ENCODE results near the gene ATP2B1. TPM values are rescaled to one million over a fixed set of nuclear protein-coding genes. Genes with fewer than 3 reads are reported as not detected.

ATP2B1 gene
- total RNA-seq, 4 donors from 2014 or later: 31.8 to 97.3 (median 74.5) TPM

GRCh38 chr12:89559753-89560152 is 148.9 kb downstream of the ATP2B1 start:
- H3K4me3 ChIP-seq: no peak overlapping the region
- H3K9me3 ChIP-seq: no peaks in the 10 kb centered on the region
- 86% methylated on average over 10 of the region's 10 CpGs for WGBS
- TF ChIP-seq, protein P1, sequence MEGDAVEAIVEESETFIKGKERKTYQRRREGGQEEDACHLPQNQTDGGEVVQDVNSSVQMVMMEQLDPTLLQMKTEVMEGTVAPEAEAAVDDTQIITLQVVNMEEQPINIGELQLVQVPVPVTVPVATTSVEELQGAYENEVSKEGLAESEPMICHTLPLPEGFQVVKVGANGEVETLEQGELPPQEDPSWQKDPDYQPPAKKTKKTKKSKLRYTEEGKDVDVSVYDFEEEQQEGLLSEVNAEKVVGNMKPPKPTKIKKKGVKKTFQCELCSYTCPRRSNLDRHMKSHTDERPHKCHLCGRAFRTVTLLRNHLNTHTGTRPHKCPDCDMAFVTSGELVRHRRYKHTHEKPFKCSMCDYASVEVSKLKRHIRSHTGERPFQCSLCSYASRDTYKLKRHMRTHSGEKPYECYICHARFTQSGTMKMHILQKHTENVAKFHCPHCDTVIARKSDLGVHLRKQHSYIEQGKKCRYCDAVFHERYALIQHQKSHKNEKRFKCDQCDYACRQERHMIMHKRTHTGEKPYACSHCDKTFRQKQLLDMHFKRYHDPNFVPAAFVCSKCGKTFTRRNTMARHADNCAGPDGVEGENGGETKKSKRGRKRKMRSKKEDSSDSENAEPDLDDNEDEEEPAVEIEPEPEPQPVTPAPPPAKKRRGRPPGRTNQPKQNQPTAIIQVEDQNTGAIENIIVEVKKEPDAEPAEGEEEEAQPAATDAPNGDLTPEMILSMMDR (IDR thresholded peaks at IDR 0.05): no peak
- TF ChIP-seq EP300 (IDR thresholded peaks at IDR 0.05) (no peak), POLR2A (IDR thresholded peaks at IDR 0.05) (no peak), POLR2AphosphoS5 (IDR thresholded peaks at IDR 0.05) (no peak)
- no peaks in the 10 kb centered on the region for H3K36me3 ChIP-seq
- no peaks in the 10 kb centered on the region for H3K4me1 ChIP-seq
- H3K27me3 ChIP-seq: no peaks in the 10 kb centered on the region
- DNase-seq (ENCODE audit: low spot score in 2 of 2): no peak
- H3K27ac ChIP-seq: no peak overlapping the region

DNA sequence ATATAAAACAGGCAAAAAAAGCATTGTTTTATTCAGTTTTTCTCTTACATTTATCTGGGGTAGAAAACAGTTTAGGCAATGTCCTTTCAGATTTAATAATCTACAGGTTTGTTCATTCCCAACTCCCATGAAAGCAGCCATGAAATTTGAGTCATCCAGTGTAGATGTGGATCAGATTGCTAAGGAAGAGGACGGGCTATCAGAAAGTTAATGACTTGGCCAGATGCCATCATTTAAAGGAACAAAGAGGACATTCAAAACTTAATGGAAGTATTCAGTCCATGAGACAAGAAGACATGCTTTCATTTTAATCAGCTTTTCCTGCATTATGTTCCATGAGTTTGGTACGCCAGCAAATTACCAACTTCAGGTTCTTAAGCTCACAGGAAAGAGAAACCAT is 151.7 kb downstream of the ATP2B1 start:
- DNase-seq (ENCODE audit: low spot score in 2 of 2): no peak
- TF ChIP-seq EP300 (IDR thresholded peaks at IDR 0.05) (no peak), POLR2A (IDR thresholded peaks at IDR 0.05) (no peak), POLR2AphosphoS5 (IDR thresholded peaks at IDR 0.05) (no peak)
- TF ChIP-seq, protein P1 (IDR thresholded peaks at IDR 0.05): no peak
- no peaks in the 10 kb centered on the region for H3K9me3 ChIP-seq
- H3K27ac ChIP-seq: no peak overlapping the region
- no peak overlapping the region for H3K4me3 ChIP-seq
- no peaks in the 10 kb centered on the region for H3K36me3 ChIP-seq
- H3K4me1 ChIP-seq: no peaks in the 10 kb centered on the region
- WGBS: 53% methylated on average over 2 of the region's 2 CpGs
- no peaks in the 10 kb centered on the region for H3K27me3 ChIP-seq

GRCh38 chr12:89552376-89552775 is 156.3 kb downstream of the ATP2B1 start:
- H3K27ac ChIP-seq: no peak overlapping the region
- no peaks in the 10 kb centered on the region for H3K9me3 ChIP-seq
- no peak overlapping the region for H3K4me3 ChIP-seq
- no peak for DNase-seq (ENCODE audit: low spot score in 2 of 2)
- no peaks in the 10 kb centered on the region for H3K4me1 ChIP-seq
- 46% methylated on average over 1 of the region's 1 CpG for WGBS
- H3K36me3 ChIP-seq: no peaks in the 10 kb centered on the region
- no peaks in the 10 kb centered on the region for H3K27me3 ChIP-seq
- TF ChIP-seq, protein P1 (IDR thresholded peaks at IDR 0.05): no peak
- TF ChIP-seq EP300 (IDR thresholded peaks at IDR 0.05): no peak
- no peak for TF ChIP-seq POLR2A (IDR thresholded peaks at IDR 0.05)
- TF ChIP-seq POLR2AphosphoS5 (IDR thresholded peaks at IDR 0.05): no peak

DNA sequence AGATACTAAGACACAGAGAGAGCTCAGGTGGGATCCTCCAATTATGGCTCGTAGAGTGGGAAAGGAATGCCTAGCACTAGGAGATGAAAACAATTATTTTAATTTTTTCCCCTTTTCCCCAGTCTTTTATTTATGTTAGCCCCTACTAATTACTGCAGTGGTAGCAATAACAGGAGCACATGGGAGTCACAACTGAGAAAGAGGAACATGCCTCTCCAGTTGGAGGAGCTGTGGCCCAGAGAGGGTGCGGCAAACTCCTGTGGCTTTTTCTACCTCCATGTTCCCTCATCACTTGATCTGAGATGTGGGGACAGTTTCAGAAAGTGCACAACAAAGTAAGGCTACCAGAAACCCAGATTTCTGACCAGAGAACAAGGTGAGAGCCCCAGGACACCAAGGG is 156.9 kb downstream of the ATP2B1 start:
- H3K9me3 ChIP-seq: no peaks in the 10 kb centered on the region
- H3K27me3 ChIP-seq: no peaks in the 10 kb centered on the region

GRCh38 chr12:89547101-89547500 is 161.5 kb downstream of the ATP2B1 start:
- DNase-seq (ENCODE audit: low spot score in 2 of 2): no peak
- no peaks in the 10 kb centered on the region for H3K36me3 ChIP-seq
- peaks cover 21% of the 10 kb centered on the region for H3K4me1 ChIP-seq
- 52% methylated on average over 4 of the region's 4 CpGs for WGBS
- H3K27ac ChIP-seq: no peak overlapping the region
- TF ChIP-seq POLR2AphosphoS5 (IDR thresholded peaks at IDR 0.05) (no peak), POLR2A (IDR thresholded peaks at IDR 0.05) (no peak), EP300 (IDR thresholded peaks at IDR 0.05) (no peak)
- TF ChIP-seq, protein P1 (IDR thresholded peaks at IDR 0.05): no peak
- no peaks in the 10 kb centered on the region for H3K27me3 ChIP-seq
- H3K9me3 ChIP-seq: no peaks in the 10 kb centered on the region
- no peak overlapping the region for H3K4me3 ChIP-seq

More for the DNA sequence above, 156.9 kb downstream of the ATP2B1 start:
- 93% methylated on average over 2 of the region's 2 CpGs for WGBS
- no peaks in the 10 kb centered on the region for H3K36me3 ChIP-seq
- H3K4me3 ChIP-seq: no peak overlapping the region
- DNase-seq (ENCODE audit: low spot score in 2 of 2): no peak
- H3K27ac ChIP-seq: no peak overlapping the region
- H3K4me1 ChIP-seq: no peaks in the 10 kb centered on the region
- TF ChIP-seq, protein P1 (IDR thresholded peaks at IDR 0.05): no peak
- TF ChIP-seq POLR2AphosphoS5 (IDR thresholded peaks at IDR 0.05) (no peak), POLR2A (IDR thresholded peaks at IDR 0.05) (no peak), EP300 (IDR thresholded peaks at IDR 0.05) (no peak)

Measured in suprapubic skin (tissue), 4 donors.